Thymus (tissue), 11 donors: ENCODE measurements around the gene PCDH11X. TPM values are rescaled to one million over a fixed set of nuclear protein-coding genes. Genes with fewer than 3 reads are reported as not detected.
"Not testable (repeated sequence)": the region's sequence is repeated elsewhere in the genome, so short reads cannot be mapped to it uniquely, and the experiment has no call there.

Experiments
- DNase-seq, 9 donors: peaks; one replicate each; pipeline ENCODE4 v3.0.0-alpha.2; 2013; ENCODE audit warnings: low spot score in 9 of 9, low read depth in 6 of 9, missing footprints in 1 of 9
- H3K27ac ChIP-seq, 2 donors: one replicate each; pipeline ENCODE4 v1.5.1; 2013; ENCODE audit warnings: control low read depth in 1 of 2, low read depth in 1 of 2, low read length in 1 of 2, mild to moderate bottlenecking in 1 of 2, moderate library complexity in 1 of 2
- H3K27me3 ChIP-seq, 2 donors: one replicate each; pipeline ENCODE4 v1.5.1; 2013; ENCODE audit warnings: low read length in 1 of 2; ENCODE audit not compliant: control insufficient read depth in 2 of 2, insufficient read depth in 1 of 2
- H3K36me3 ChIP-seq, 2 donors: one replicate each; pipeline ENCODE4 v1.5.1; 2013; ENCODE audit warnings: low read length in 1 of 2, mild to moderate bottlenecking in 1 of 2, moderate library complexity in 1 of 2; ENCODE audit not compliant: control insufficient read depth in 2 of 2, insufficient read depth in 2 of 2
- H3K4me1 ChIP-seq, 2 donors: one replicate each; pipeline ENCODE4 v1.5.1; 2013; ENCODE audit warnings: low read length in 2 of 2; ENCODE audit not compliant: control insufficient read depth in 2 of 2, insufficient read depth in 2 of 2
- H3K4me3 ChIP-seq, 2 donors: one replicate each; pipeline ENCODE4 v1.5.1; 2013; ENCODE audit warnings: low read length in 2 of 2, control low read depth in 1 of 2, mild to moderate bottlenecking in 1 of 2
- H3K9me3 ChIP-seq, 2 donors: one replicate each; pipeline ENCODE4 v1.5.1; 2013; ENCODE audit warnings: low read length in 1 of 2, mild to moderate bottlenecking in 1 of 2; ENCODE audit not compliant: control insufficient read depth in 2 of 2, insufficient read depth in 1 of 2
- WGBS: extraction: QIAGEN DNeasy Blood & Tissue Kit; methylation state at CpG from one replicate; pipeline ENCODE4 v1.1.7; 2013; 5-methylcytosine and 5-hydroxymethylcytosine counted together
- polyA plus RNA-seq: library from polyadenylated mRNA; stranded (reverse); fragments of 200-250 nt; gene quantifications from one replicate; pipeline ENCODE4 v1.2.3, GENCODE V29; 2013
- total RNA-seq: library from RNA; stranded (reverse); fragments of 120-200 nt; gene quantifications from one replicate; pipeline ENCODE4 v1.2.4, GENCODE V29; 2013
- donor health status: healthy.

PCDH11X gene
- total and polyA plus RNA-seq, 2 donors: 0.02 to 0.14 TPM

GRCh38 chrX:91817537-91817936, 38.4 kb downstream of the PCDH11X start:
- WGBS: 84% methylated on average over 3 of the region's 3 CpGs
- not testable (repeated sequence) for H3K9me3 ChIP-seq, H3K4me1 ChIP-seq

GRCh38 chrX:91825321-91825720, 46.1 kb downstream of the PCDH11X start:
- DNase-seq, H3K9me3 ChIP-seq, H3K4me3 ChIP-seq, H3K36me3 ChIP-seq, H3K27me3 ChIP-seq, H3K27ac ChIP-seq, H3K4me1 ChIP-seq: not testable (repeated sequence)
- WGBS: 97% methylated on average over 23 of the region's 24 CpGs

More at GRCh38 chrX:91817537-91817936, 38.4 kb downstream of the PCDH11X start:
- DNase-seq, H3K4me3 ChIP-seq, H3K27me3 ChIP-seq, H3K27ac ChIP-seq, H3K36me3 ChIP-seq: not testable (repeated sequence)
